Measurements from ENCODE around the gene DIDO1.

DNA sequence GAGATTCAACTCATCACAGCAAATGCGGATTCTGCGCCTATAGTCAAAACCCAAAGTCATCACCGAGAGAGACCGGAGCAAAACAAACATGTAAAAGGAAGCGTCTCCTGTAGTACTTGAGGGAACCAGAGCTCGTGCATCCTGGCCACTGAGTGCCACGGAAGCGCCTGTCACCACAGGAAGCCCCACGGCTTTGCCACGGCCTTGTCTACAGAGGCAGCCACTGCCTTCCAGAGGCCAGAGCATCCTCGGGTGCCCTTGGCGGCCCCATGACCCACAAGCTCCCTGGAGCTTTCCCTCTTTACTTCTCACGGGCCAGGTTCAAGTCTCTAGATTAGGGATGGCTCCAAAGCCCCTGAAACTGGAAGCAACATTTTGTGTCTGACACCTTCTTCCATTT lies 72.2 kb downstream of the DIDO1 start:
- TF ChIP-seq, protein P1, sequence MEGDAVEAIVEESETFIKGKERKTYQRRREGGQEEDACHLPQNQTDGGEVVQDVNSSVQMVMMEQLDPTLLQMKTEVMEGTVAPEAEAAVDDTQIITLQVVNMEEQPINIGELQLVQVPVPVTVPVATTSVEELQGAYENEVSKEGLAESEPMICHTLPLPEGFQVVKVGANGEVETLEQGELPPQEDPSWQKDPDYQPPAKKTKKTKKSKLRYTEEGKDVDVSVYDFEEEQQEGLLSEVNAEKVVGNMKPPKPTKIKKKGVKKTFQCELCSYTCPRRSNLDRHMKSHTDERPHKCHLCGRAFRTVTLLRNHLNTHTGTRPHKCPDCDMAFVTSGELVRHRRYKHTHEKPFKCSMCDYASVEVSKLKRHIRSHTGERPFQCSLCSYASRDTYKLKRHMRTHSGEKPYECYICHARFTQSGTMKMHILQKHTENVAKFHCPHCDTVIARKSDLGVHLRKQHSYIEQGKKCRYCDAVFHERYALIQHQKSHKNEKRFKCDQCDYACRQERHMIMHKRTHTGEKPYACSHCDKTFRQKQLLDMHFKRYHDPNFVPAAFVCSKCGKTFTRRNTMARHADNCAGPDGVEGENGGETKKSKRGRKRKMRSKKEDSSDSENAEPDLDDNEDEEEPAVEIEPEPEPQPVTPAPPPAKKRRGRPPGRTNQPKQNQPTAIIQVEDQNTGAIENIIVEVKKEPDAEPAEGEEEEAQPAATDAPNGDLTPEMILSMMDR (conservative IDR thresholded peaks at IDR 0.05 in 1 of 2, IDR thresholded peaks at IDR 0.05 in 1 of 2; ENCODE audit: extremely low read depth in 1 of 2, insufficient read depth in 1 of 2, low read depth in 1 of 2, low read length in 2 of 2): no peak
- no peak for TF ChIP-seq EZH2 (IDR thresholded peaks at IDR 0.05; ENCODE audit: borderline replicate concordance, low read length)

Measured in mammary epithelial cell (primary cell).